Heart left ventricle (tissue), 16 donors: ENCODE data around the gene SYNC. TPM values are rescaled to one million over a fixed set of nuclear protein-coding genes. Genes with fewer than 3 reads are reported as not detected.
A peak's percentile ranks its signal among the peaks of the same experiment; 100 is the strongest.

Experiments used
- ATAC-seq, 4 donors: fragments of 200-7000 bp; cut with Tn5 transposase; one replicate each; pipeline ENCODE4 v1.9.1; 2020 to 2022; ENCODE audit warnings: moderate library complexity in 4 of 4, mild to moderate bottlenecking in 3 of 4, moderate number of reproducible peaks in 1 of 4
- DNase-seq, 5 donors: peaks; one replicate each; pipeline ENCODE4 v3.0.0-alpha.2; 2020
- H3K27ac ChIP-seq, 12 donors: fragments of 200-600 bp; sonication (generic) in 4 of 12; one replicate each; pipeline versions ENCODE4 v1.5.0 to v1.8.0; 2016 to 2022; ENCODE audit warnings: mild to moderate bottlenecking in 2 of 12
- H3K27me3 ChIP-seq, 9 donors: fragments of 200-600 bp; sonication (generic) in 2 of 9; one replicate each; pipeline versions ENCODE4 v1.5.1 to v1.8.0; 2016 to 2022; ENCODE audit warnings: mild to moderate bottlenecking in 3 of 9
- H3K36me3 ChIP-seq, 9 donors: fragments of 200-600 bp; sonication (generic) in 2 of 9; one replicate each; pipeline versions ENCODE4 v1.5.0 to v1.8.0; 2018 to 2022; ENCODE audit warnings: mild to moderate bottlenecking in 2 of 9
- H3K4me1 ChIP-seq, 12 donors: fragments of 200-600 bp; sonication (generic) in 4 of 12; one replicate each; pipeline versions ENCODE4 v1.5.0 to v1.8.0; 2016 to 2022; ENCODE audit warnings: mild to moderate bottlenecking in 3 of 12
- H3K4me3 ChIP-seq, 12 donors: fragments of 200-600 bp; sonication (generic) in 4 of 12; one replicate each; pipeline versions ENCODE4 v1.5.0 to v1.8.0; 2017 to 2022; ENCODE audit warnings: mild to moderate bottlenecking in 9 of 12, moderate library complexity in 4 of 12
- H3K9me3 ChIP-seq, 12 donors: fragments of 200-600 bp; sonication (generic) in 4 of 12; one replicate each; pipeline versions ENCODE4 v1.5.0 to v1.8.0; 2016 to 2022; ENCODE audit warnings: mild to moderate bottlenecking in 1 of 12
- CTCF ChIP-seq, 12 donors: fragments of 200-600 bp; sonication (generic) in 4 of 12; IDR thresholded peaks; one replicate each; pipeline versions ENCODE4 v1.5.0 to v1.8.0; 2018 to 2022; ENCODE audit warnings: antibody characterized with exemption in 12 of 12, mild to moderate bottlenecking in 5 of 12
- POLR2A ChIP-seq, 2 donors: fragments of 450-650 bp; IDR thresholded peaks; one replicate each; pipeline ENCODE4 v1.6.1; 2017; ENCODE audit warnings: antibody characterized with exemption in 2 of 2, mild to moderate bottlenecking in 2 of 2, moderate library complexity in 2 of 2
- WGBS, 4 donors: extraction: QIAGEN DNeasy Blood & Tissue Kit in 2 of 4; methylation state at CpG; one replicate each; pipeline versions ENCODE4 v1.1.5 to v1.1.7; 2013 to 2018; 5-methylcytosine and 5-hydroxymethylcytosine counted together
- intact Hi-C, 10 donors: fragments of 100-400 bp; cut with DNase I; formaldehyde crosslinking; loops; one replicate each; pipeline versions ENCODE4 v1.11.1 to v1.14.2; 2022
- polyA plus RNA-seq, 2 donors: library from polyadenylated mRNA; stranded (reverse); fragments of 200-250 nt; gene quantifications; one replicate each; pipeline ENCODE4 v1.2.3, GENCODE V29; 2013
- total RNA-seq, 9 donors: library from RNA; depleted of rRNA in 2 of 9; stranded (reverse); fragments of >200 nt in 2 of 9; fragmentation: NEBNext Ultra II Directional in 3 of 9; extraction: Animal tissue kit (Norgen Biotek cat#: 25700) in 3 of 9; gene quantifications; one replicate each; pipeline versions ENCODE4 v1.1.0 to v1.2.4, GENCODE V29; 2016 to 2023
- donor health status: ischemic (EF 13 %, LVEDD 7.1; RV severe dilation, severe dysfunction).
- donor health status: healthy with polysubstance abuse.
- donor health status: DM: no; HTN: yes; CAD: no.
- donor health status: DM: no; HTN: no; CAD: no.
- donor health status: ischemic (EF 25% LVEDD 6.9; RV normal size, moderate dysfunction).
- donor health status: ischemic (EF 25% LVEDD 5.7; RV mildly dilated, moderate dysfunction).
- donor health status: healthy.
- donor health status: DM: yes; HTN: yes; CAD: no.
- donor health status: ischemic (EF 35%, LVEDD 5.7; RV mildly dilated, moderate dysfunction).
- donor health status: nonischemic (EF 11% LVEDD 7.7; RV severe dilation, severe dysfunction).
- donor health status: DM: yes; HTN: yes; CAD: no.
- donor health status: PGD.
- donor health status: ischemic (EF 29% LVEDD 5.4; RV normal size, mild dysfunction).
- donor health status: nonischemic (EF 23%, LVEDD 6.1; RV moderate dilation, normal function).

Gene SYNC
- total and polyA plus RNA-seq, 11 donors, result 2.7 to 22.3 (median 14.3) TPM

- WGBS, 4 donors, result 40 to 56% (median 43%) methylated on average over 2 of the region's 2 CpGs
- DNase-seq (peak in 4 of 5 donors; percentile 24 to 43 (median 37)), ATAC-seq (peak; percentile 17 to 55 (median 44))
- intact Hi-C loops, result loop anchor here in 1 of 10 donors (2.0 kb wide), 1 partner anchor 33 kb away; the partner anchor contains the start of genes RBBP4 and ZBTB8OS
- no peak overlapping the region for H3K4me3 ChIP-seq
- no peaks in the 10 kb centered on the region for H3K27me3 ChIP-seq
- peaks cover 0 to 83% (median 73%) of the 10 kb centered on the region in 9 donors for H3K36me3 ChIP-seq
- TF ChIP-seq CTCF (IDR thresholded peaks at IDR 0.05) (no peak), POLR2A (IDR thresholded peaks at IDR 0.05) (no peak)
- no peaks in the 10 kb centered on the region for H3K9me3 ChIP-seq
- peak overlapping the region in 9 of 12 donors; percentile 3 to 63 (median 33) for H3K27ac ChIP-seq
- H3K4me1 ChIP-seq, result peaks cover 0 to 38% (median 11%) of the 10 kb centered on the region in 12 donors
Observed at GRCh38 chr1:32684167-32684811, 18.3 kb downstream of the SYNC start.

- Histone ChIP-seq H3K4me1 (peaks cover 0 to 38% (median 11%) of the 10 kb centered on the region in 12 donors), H3K27me3 (no peaks in the 10 kb centered on the region), H3K4me3 (no peak overlapping the region), H3K9me3 (no peaks in the 10 kb centered on the region), H3K36me3 (peaks cover 0 to 87% (median 82%) of the 10 kb centered on the region in 9 donors), H3K27ac (peak overlapping the region in 4 of 12 donors; percentile 3 to 63 (median 26))
- intact Hi-C loops, result no loop called here
- no peak for TF ChIP-seq CTCF (IDR thresholded peaks at IDR 0.05)
- TF ChIP-seq POLR2A (IDR thresholded peaks at IDR 0.05), result no peak
- WGBS, 4 donors, result 85 to 93% (median 89%) methylated on average over 3 of the region's 3 CpGs
- ATAC-seq, result no peak
- DNase-seq, result no peak
Observed at GRCh38 chr1:32683397-32683796, 19.2 kb downstream of the SYNC start.

GRCh38 chr1:32681999-32682398 is 20.6 kb downstream of the SYNC start:
- Histone ChIP-seq H3K4me3 (no peak overlapping the region), H3K36me3 (peaks cover 0 to 100% (median 91%) of the 10 kb centered on the region in 9 donors), H3K4me1 (peaks cover 0 to 38% (median 11%) of the 10 kb centered on the region in 12 donors), H3K27me3 (no peaks in the 10 kb centered on the region), H3K9me3 (no peaks in the 10 kb centered on the region), H3K27ac (peak overlapping the region in 1 of 12 donors; percentile 32)
- ATAC-seq (no peak), DNase-seq (no peak)
- intact Hi-C loops, result no loop called here
- WGBS, 4 donors, result 72 to 82% (median 79%) methylated on average over 3 of the region's 3 CpGs
- TF ChIP-seq CTCF (IDR thresholded peaks at IDR 0.05), result no peak
- TF ChIP-seq POLR2A (IDR thresholded peaks at IDR 0.05), result no peak

GRCh38 chr1:32681509-32681908 is 21.1 kb downstream of the SYNC start:
- Histone ChIP-seq H3K27ac (peak overlapping the region in 1 of 12 donors; percentile 32), H3K9me3 (no peaks in the 10 kb centered on the region), H3K36me3 (peaks cover 0 to 100% (median 91%) of the 10 kb centered on the region in 9 donors), H3K4me3 (no peak overlapping the region), H3K4me1 (peaks cover 0 to 38% (median 11%) of the 10 kb centered on the region in 12 donors), H3K27me3 (no peaks in the 10 kb centered on the region)
- intact Hi-C loops, result no loop called here
- TF ChIP-seq POLR2A (IDR thresholded peaks at IDR 0.05), result no peak
- ATAC-seq, result peak; percentile 19 to 48 (median 31)
- no peak for DNase-seq
- 17 to 53% (median 23%) methylated on average over 2 of the region's 2 CpGs for WGBS, 4 donors
